ENCODE results near the gene IL12B. TPM values are rescaled to one million over a fixed set of nuclear protein-coding genes. Genes with fewer than 3 reads are reported as not detected.

Gene IL12B
- total and polyA plus RNA-seq, 2 of the 4 experiments (the other 2 are of a cell fraction) = 0.03 TPM; not detected in 1

DNA sequence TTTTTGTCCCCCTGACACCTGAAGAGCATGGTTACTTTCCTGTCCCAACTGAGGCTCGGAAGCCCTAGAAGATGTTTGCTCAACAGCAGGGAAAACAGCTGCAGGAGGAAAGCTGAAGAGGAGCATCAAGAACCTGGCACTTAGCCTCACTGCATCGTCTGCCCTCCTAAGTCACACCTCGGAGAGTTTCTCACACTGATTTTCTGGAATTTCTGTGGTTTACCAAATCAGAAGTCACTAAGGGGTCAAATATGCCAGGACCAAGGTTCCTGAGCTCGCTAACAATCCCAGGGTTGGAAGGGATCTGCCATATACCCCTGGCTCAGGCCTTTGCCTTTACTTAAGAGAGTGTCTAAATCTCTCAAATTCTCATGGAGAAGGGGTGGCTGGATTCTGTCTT lies 5.3 kb downstream of the IL12B start:
- Histone ChIP-seq H2AFZ (replicated peaks; ENCODE audit: low read length, poor library complexity) (no peak overlapping the region), H3K9me1 (ENCODE audit: insufficient read depth, low read length) (peaks cover 5% of the 10 kb centered on the region; the same call in 1 of the 2 replicates), H3K18ac (ENCODE audit: low read depth, low read length) (no peak overlapping the region), H3K4me3 (ENCODE audit: insufficient read depth, low read depth, low read length) (no peak overlapping the region), H2AK9ac (replicated peaks; ENCODE audit: low read depth, low read length, poor library complexity) (no peak overlapping the region), H2BK15ac (ENCODE audit: low read depth, low read length) (no peak overlapping the region), H2AK5ac (ENCODE audit: low read depth, low read length) (peak overlapping the region; percentile 16; the same call in 1 of the 2 replicates), H4K8ac (ENCODE audit: low read depth in 2 of 2, low read length in 2 of 2) (no peak overlapping the region), H3K14ac (replicated peaks; ENCODE audit: low read depth, low read length) (no peak overlapping the region), H3K27ac (ENCODE audit: insufficient read depth, low read length) (no peak overlapping the region), H3K27me3 (ENCODE audit: control insufficient read depth, insufficient read depth, low read length) (no peaks in the 10 kb centered on the region), H3K9ac (ENCODE audit: low read depth, low read length) (no peak overlapping the region), H4K91ac (ENCODE audit: insufficient read depth, low read depth, low read length) (no peak overlapping the region), H3K36me3 (ENCODE audit: control insufficient read depth, insufficient read depth, low read length) (no peaks in the 10 kb centered on the region), H3K4me2 (ENCODE audit: low read depth, low read length) (no peak overlapping the region), H2BK120ac (ENCODE audit: low read depth, low read length) (no peak overlapping the region), H2BK5ac (ENCODE audit: low read depth, low read length, poor library complexity, severe bottlenecking) (no peak overlapping the region), H3K23ac (ENCODE audit: low read depth, low read length) (no peak overlapping the region), H3K79me1 (ENCODE audit: low read depth in 1 of 2, low read length in 2 of 2) (no peaks in the 10 kb centered on the region), H2BK20ac (ENCODE audit: low read depth, low read length) (no peak overlapping the region), H4K5ac (ENCODE audit: low read depth, low read length) (no peak overlapping the region), H3K4me1 (ENCODE audit: control insufficient read depth, insufficient read depth, low read length) (no peaks in the 10 kb centered on the region), H3K56ac (ENCODE audit: extremely low read depth, insufficient read depth, low read length) (no peak overlapping the region), H3K4ac (ENCODE audit: low read depth, low read length) (no peak overlapping the region), H4K20me1 (ENCODE audit: insufficient read depth, low read length) (no peaks in the 10 kb centered on the region), H3K9me3 (ENCODE audit: control insufficient read depth, insufficient read depth, low read length) (no peaks in the 10 kb centered on the region)
- DNase-seq (no peak), ATAC-seq (ENCODE audit: low read depth) (no peak)
- no TSS peak for BruUV-seq (replicated peaks)
- in situ Hi-C loops (cut with MboI; ENCODE audit: low sequenced_read_pairs) = no loop called here
- intact Hi-C loops (cut with micrococcal nuclease) = no loop called here
- TF ChIP-seq, protein P1, sequence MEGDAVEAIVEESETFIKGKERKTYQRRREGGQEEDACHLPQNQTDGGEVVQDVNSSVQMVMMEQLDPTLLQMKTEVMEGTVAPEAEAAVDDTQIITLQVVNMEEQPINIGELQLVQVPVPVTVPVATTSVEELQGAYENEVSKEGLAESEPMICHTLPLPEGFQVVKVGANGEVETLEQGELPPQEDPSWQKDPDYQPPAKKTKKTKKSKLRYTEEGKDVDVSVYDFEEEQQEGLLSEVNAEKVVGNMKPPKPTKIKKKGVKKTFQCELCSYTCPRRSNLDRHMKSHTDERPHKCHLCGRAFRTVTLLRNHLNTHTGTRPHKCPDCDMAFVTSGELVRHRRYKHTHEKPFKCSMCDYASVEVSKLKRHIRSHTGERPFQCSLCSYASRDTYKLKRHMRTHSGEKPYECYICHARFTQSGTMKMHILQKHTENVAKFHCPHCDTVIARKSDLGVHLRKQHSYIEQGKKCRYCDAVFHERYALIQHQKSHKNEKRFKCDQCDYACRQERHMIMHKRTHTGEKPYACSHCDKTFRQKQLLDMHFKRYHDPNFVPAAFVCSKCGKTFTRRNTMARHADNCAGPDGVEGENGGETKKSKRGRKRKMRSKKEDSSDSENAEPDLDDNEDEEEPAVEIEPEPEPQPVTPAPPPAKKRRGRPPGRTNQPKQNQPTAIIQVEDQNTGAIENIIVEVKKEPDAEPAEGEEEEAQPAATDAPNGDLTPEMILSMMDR (conservative IDR thresholded peaks at IDR 0.05; ENCODE audit: low read depth, low read length) = no peak
- TF ChIP-seq BHLHE40 (IDR thresholded peaks at IDR 0.05; ENCODE audit: low read depth, low read length) = no peak
- TF ChIP-seq, protein P2, sequence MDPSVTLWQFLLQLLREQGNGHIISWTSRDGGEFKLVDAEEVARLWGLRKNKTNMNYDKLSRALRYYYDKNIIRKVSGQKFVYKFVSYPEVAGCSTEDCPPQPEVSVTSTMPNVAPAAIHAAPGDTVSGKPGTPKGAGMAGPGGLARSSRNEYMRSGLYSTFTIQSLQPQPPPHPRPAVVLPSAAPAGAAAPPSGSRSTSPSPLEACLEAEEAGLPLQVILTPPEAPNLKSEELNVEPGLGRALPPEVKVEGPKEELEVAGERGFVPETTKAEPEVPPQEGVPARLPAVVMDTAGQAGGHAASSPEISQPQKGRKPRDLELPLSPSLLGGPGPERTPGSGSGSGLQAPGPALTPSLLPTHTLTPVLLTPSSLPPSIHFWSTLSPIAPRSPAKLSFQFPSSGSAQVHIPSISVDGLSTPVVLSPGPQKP (IDR thresholded peaks at IDR 0.05; ENCODE audit: borderline replicate concordance, low read depth, low read length) = no peak
- no peak for TF ChIP-seq RFX5 (IDR thresholded peaks at IDR 0.05; ENCODE audit: low read depth, low read length)
- TF ChIP-seq, protein P3, sequence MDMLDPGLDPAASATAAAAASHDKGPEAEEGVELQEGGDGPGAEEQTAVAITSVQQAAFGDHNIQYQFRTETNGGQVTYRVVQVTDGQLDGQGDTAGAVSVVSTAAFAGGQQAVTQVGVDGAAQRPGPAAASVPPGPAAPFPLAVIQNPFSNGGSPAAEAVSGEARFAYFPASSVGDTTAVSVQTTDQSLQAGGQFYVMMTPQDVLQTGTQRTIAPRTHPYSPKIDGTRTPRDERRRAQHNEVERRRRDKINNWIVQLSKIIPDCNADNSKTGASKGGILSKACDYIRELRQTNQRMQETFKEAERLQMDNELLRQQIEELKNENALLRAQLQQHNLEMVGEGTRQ (IDR thresholded peaks at IDR 0.05; ENCODE audit: low read depth, low read length) = no peak
- no peak for TF ChIP-seq SMC3 (IDR thresholded peaks at IDR 0.05; ENCODE audit: low read depth, low read length)
- no peak for TF ChIP-seq CEBPB (IDR thresholded peaks at IDR 0.05; ENCODE audit: low read depth, low read length)
- no peak for TF ChIP-seq FOS (IDR thresholded peaks at IDR 0.05; ENCODE audit: low read depth, low read length)
- no peak for TF ChIP-seq MXI1 (IDR thresholded peaks at IDR 0.05; ENCODE audit: borderline replicate concordance, low read depth, low read length)
- no peak for TF ChIP-seq POLR2A (IDR thresholded peaks at IDR 0.05; ENCODE audit: low read depth, low read length)
- TF ChIP-seq MAFK (IDR thresholded peaks at IDR 0.05; ENCODE audit: low read depth, low read length) = no peak
- no peak for TF ChIP-seq CHD1 (IDR thresholded peaks at IDR 0.05; ENCODE audit: low read depth, low read length)
- CTCF ChIA-PET = interaction anchor here (0.6 to 0.9 kb wide), 2 partner anchors 8 to 9 kb away, joined by 3 to 4 read pairs; no protein-coding TSS in a partner anchor
- no CpG with 5 or more reads among the region's 4 CpGs for WGBS, 2 experiments (ENCODE audit: extremely low coverage in 2 of 2, insufficient read length in 1 of 2)
- POLR2A ChIA-PET (ENCODE audit: unreplicated experiment) = no interaction called here
- dilution Hi-C loops (cut with HindIII; ENCODE audit: low sequenced_read_pairs, unreplicated experiment) = no loop called here

All from IMR-90 (cell line).